ENCODE measurements around the gene GPRC6A. TPM values are rescaled to one million over a fixed set of nuclear protein-coding genes. Genes with fewer than 3 reads are reported as not detected.
"Not testable (repeated sequence)": the region's sequence is repeated elsewhere in the genome, so short reads cannot be mapped to it uniquely, and the experiment has no call there.

GPRC6A gene
- total RNA-seq, result not detected in 2 replicates

GRCh38 chr6:116828983-116829382 is at the start of gene GPRC6A:
TSS of gene GPRC6A (minus strand) at chr6:116829083. CDS start at chr6:116829013, 70 bp downstream.
- intact Hi-C loops (cut with micrococcal nuclease), result no loop called here

DNA sequence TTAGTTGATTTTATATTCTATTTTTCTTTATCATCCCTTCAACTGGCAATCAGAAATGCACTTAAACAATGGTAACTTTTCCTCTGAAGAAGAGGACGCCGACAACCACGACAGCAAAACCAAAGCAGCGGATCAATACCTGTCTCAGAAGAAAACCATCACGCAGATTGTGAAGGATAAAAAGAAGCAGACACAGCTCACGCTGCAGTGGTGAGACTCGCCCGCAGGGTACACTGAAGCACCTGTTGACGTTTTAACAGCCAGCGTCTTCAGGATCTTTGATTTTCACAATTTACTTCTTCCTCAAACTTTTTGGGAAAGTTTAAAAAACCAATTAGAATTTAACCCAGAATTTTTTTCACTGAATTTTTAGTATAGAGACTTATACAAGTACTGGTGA is 48.9 kb upstream of the GPRC6A start:
- intact Hi-C loops (cut with micrococcal nuclease), result loop anchor here (10.0 kb wide), 1 partner anchor 387 kb away; the partner anchor contains the start of gene VGLL2

DNA sequence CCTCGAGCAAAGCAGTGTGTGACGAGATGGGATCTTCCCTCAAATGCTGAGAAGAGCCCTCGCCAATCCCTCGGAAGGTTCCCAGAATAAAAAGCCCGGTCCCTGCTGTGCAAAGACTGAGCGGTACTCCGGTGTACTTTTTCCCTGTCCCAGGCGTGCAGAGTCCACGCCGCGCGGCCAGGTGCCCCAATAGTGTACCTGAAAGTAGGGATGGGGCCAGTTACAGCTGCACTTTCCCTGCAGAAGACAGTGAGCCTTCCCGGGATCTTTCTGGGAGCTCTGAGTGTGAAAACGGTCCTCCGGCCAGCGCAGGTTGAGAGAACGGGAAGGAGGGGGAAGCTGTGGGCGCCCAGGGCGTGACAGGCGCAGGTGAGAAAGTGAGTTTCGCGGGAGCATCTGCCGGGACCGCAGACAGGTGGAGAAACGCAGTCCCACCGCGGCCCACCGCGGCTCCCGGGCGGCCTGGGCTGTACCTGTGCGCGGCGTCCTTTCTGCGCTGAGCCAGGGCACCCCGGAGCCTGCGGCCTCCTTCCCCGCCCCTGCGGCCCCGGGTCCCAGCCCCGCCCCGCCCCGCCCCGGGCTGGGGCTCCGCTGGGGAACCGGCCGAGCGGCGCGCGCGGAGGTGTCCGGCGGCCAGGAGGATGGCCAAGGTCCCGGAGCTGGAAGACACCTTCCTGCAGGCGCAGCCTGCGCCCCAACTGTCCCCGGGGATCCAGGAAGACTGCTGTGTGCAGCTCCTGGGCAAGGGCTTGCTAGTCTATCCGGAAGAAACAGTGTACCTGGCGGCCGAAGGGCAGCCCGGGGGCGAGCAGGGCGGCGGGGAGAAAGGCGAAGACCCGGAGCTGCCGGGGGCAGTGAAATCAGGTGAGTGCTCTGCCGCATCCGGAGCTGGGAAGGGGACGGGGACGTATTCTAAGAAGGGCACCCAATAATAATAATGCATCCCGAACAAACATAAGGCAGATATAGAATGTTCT is 48.0 kb upstream of the GPRC6A start, which contains the start of gene RFX6:
TSS of gene RFX6 (plus strand) at position 608 of the 977 bp plus-strand sequence. CDS start at position 642, 34 bp downstream.
- intact Hi-C loops (cut with micrococcal nuclease), result loop anchor here (10.0 kb wide), 1 partner anchor 388 kb away; the partner anchor contains the start of gene VGLL2

DNA sequence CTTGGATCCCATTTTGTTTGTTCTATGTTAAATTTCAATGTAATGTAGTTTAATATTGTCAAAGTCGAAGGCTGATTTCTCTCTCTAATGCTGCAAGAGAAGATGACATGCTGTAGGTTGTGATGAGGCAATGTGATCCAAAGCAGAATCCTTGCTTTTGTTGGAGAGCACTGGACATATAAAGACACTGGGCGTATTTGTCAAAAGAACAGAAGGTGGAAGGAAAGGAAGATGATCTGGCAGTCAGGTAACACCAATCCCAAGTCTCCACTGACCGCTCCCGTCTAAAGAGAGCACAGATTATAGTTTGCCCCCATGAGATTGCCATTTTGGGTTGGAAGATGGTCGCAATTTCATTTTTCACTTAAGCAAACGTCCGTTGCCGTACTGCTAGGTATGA is 47.2 kb upstream of the GPRC6A start:
- intact Hi-C loops (cut with micrococcal nuclease), result loop anchor here (10.0 kb wide), 1 partner anchor 389 kb away; the partner anchor contains the start of gene VGLL2

DNA sequence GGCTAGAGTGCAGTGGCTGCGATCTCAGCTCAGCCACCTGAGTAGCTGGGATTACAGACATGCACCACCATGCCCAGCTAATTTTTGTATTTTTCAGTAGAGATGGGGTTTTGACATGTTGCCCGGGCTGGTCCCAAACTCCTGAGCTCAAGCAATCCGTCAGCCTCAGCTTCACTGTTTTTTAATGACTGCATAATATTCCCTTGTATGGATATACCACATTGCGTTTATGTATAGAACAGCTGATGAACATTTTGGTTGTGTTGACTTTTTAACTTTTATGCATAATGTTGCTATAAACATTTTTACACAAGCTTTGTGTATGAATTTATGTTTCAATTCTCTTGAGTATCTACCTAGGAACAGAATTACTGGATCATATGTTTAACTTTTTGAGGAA is 43.9 kb upstream of the GPRC6A start:
- intact Hi-C loops (cut with micrococcal nuclease), result loop anchor here (10.0 kb wide), 1 partner anchor 392 kb away; the partner anchor contains the start of gene VGLL2

DNA sequence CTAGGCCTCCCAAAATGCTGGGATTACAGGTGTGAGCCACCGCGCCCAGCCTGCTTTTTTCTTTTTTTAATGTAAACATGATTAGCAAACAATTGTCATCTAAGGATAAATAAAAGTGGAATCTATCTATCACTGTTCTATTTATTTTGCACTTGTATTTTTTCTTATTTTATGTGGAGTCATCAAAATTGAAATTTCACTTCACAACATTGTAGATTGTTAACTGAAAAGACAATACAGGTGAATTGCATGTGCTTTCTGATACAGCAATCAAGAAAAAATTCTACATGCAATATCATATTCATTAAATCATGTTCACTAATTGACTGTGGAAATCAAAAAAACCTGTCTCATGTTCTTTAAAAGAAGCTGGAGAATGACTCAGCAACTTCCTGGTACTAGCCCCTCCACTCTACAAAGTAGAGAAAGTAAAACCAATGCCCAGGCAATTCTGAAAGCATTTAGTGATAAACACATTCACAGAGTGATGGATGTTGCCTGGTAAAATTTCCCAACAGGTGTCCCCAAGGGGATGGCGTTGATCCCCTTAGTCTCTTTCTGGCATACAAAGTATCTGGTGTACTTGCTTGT is 37.5 kb upstream of the GPRC6A start:
- intact Hi-C loops (cut with micrococcal nuclease), result no loop called here

GRCh38 chr6:116859264-116859663 is 30.4 kb upstream of the GPRC6A start:
- intact Hi-C loops (cut with micrococcal nuclease), result no loop called here

DNA sequence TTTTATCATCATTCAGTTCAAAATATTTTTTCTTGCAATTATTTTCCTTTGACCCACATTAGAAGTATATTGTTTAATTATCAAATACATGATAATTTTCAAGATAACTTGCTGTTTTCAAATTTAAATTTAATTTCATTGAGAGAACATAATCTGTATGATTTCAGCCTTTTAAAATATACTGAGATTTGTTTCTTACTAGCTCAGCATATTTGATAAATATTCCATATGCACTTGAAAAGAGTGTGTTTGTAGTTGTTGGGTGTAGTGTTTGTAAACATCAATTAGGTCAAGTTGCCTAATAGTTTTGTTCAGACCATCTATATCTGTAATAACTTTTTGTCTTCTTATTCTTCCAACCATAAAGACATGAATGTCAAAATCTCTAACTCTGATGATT is 29.2 kb upstream of the GPRC6A start:
- intact Hi-C loops (cut with micrococcal nuclease), result no loop called here

- intact Hi-C loops (cut with micrococcal nuclease), result loop anchor here (2.0 to 5.0 kb wide), 2 partner anchors 68 to 310 kb away; no protein-coding TSS in a partner anchor
Observed at GRCh38 chr6:116847227-116847626, 18.3 kb upstream of the GPRC6A start.

- intact Hi-C loops (cut with micrococcal nuclease), result no loop called here
Observed at GRCh38 chr6:116842459-116842858, 13.6 kb upstream of the GPRC6A start.

- intact Hi-C loops (cut with micrococcal nuclease), result no loop called here
Observed at GRCh38 chr6:116840091-116840490, 11.2 kb upstream of the GPRC6A start.

GRCh38 chr6:116836606-116837342 is 7.9 kb upstream of the GPRC6A start:
- intact Hi-C loops (cut with micrococcal nuclease), result no loop called here

DNA sequence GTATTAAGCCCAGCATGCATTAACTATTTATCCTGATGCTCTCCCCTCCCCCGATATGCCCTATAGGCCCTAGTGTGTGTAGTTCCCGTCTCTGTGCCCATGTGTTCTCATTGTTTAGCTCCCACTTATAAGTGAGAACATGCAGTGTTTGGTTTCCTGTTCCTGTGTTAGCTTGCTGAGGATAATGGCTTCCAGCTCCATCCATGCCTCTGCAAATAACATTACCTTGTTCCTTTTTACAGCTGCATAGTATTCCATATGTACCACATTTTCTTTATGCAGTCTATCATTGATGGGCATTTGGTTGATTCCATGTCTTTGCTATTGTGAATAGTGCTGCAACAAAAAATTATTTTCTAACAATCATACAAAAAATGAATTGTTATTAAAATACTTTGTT is 5.6 kb upstream of the GPRC6A start:
- intact Hi-C loops (cut with micrococcal nuclease), result not testable (repeated sequence)

DNA sequence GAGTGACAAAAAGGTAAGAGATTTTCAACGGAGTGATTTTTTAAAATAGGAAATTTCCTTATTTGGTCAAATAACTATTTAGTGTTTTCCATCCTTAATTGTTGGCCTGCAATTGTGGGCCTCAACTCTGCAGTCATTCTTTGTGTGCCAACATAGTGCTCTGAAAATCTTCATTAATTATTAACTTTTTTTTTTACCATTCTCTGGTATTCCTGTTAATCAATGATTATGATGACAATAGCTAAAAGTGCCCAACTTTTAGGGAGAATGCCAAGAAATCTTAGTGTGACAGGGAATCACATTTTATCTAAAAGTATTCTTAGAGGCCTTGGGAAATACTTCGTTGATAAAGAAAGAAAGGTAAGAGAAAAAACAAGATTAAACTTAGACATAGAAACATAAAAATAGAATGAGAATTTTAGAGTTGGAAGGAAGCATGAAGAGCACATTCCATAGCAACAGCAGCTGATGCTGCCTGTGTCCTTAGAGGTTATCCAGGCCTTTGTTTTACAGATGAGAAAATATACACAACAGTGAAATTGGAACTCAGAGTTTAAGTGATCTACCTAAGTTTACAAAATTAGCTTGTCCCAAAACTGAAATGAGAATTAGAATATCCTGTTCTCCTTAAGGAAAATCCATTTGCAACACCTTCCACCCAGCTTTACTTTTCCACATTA is 1.2 kb downstream of the GPRC6A start:
- intact Hi-C loops (cut with micrococcal nuclease), result no loop called here

- intact Hi-C loops (cut with micrococcal nuclease), result not testable (repeated sequence)
Observed at GRCh38 chr6:116816336-116816735, 12.5 kb downstream of the GPRC6A start.

- intact Hi-C loops (cut with micrococcal nuclease), result no loop called here
Observed at GRCh38 chr6:116812051-116812650, 16.7 kb downstream of the GPRC6A start.

DNA sequence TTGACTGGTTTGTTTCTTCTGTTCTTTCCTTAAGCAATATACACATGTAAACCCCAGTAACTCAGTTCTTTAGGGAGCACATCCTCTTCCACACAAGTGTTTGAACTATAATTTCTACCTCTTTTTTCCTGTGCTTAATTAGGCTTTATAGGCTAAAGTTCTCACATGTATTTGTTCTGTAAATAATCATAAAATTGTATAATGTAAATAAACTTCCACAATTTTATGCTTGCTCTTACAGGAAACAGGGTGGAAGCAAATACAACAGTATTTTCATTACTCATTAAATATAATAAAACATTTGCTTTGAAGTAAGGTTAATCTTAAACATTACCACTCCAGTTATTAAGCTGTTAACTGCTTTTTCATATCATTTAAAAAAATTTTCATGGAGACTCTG is 26.9 kb downstream of the GPRC6A start:
- intact Hi-C loops (cut with micrococcal nuclease), result no loop called here

DNA sequence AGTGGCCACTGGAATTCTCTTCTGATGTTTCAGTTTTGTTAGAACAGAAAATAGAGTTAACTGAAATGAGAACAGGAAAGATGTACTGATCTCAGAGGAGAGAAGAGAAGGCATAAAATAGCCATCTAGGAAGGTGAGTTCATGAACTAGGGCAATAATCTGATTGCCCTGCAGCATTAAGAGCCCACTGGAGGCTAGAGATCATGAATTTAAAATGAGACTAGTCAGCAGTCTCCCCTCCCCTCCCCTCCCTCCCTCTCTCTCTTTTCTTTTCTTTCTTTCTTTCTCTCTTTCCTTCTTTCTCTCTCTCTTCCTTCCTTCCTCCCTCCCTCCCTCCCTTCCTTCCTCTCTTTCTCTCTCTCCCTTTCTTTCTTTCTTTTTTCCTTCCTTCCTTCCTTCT is 28.9 kb downstream of the GPRC6A start:
- intact Hi-C loops (cut with micrococcal nuclease), result no loop called here

- intact Hi-C loops (cut with micrococcal nuclease), result no loop called here
Observed at GRCh38 chr6:116797585-116797984, 31.3 kb downstream of the GPRC6A start.

DNA sequence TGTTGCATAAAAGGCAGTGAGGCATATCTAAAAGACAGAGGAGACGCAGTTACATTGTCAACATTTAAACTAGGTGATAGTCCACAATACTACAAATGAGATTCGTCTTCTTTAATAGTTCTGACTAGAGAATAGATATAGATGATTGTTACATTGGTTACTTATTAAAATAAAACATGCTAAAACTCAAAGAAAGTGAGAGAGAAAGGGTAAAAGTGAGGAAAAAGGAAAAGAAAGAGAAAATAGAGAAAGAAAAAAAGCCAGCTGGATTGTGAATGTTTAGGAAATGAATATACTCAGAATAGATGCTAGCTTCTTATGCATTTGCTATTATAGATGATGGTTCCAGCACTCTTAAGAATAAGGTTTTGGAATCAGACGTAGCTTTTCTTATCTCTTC is 35.7 kb downstream of the GPRC6A start:
- intact Hi-C loops (cut with micrococcal nuclease), result no loop called here

Measured in T-helper 2 cell treated with Interferon-gamma antibody and Interleukin-4, amounts not matched to agents 100 ng/mL and 5 ng/mL, for 36 hours (primary cell).